ENCODE measurements around the gene ZNF532.

Gene ZNF532

DNA sequence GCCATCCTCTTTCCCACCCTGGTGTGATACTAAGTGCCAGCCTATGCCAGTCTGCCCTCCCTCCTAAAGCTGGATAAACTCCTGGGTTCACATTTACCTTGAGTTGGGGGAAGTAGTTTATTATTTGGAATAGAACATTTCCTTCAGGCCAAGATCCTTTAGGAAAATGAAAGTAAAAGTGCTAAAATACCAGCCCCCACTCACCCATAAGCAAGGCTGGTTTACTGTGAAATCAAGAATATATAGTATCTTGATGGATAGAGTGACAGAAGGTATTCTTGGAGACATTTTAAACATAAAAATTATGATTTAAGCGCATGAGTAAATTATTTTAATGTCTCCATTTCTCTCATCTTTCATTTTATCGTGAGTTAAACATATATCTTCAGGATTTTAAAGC lies 27.1 kb downstream of the ZNF532 start:
- no peak overlapping the region for H2AFZ ChIP-seq (ENCODE audit: low read length)
- no peaks in the 10 kb centered on the region for H3K9me3 ChIP-seq (ENCODE audit: insufficient read depth, low read depth, low read length)
- H3K9ac ChIP-seq (ENCODE audit: low read depth, low read length, poor library complexity, severe bottlenecking): no peak overlapping the region
- H3K27me3 ChIP-seq (ENCODE audit: insufficient read depth, low read length, poor library complexity, severe bottlenecking): peaks cover 7% of the 10 kb centered on the region
- no peaks in the 10 kb centered on the region for H3K9me2 ChIP-seq (replicated peaks; ENCODE audit: low read depth, low read length)
- H3K36me3 ChIP-seq (ENCODE audit: insufficient read depth, low read length): no peaks in the 10 kb centered on the region
- TF ChIP-seq, protein P1, sequence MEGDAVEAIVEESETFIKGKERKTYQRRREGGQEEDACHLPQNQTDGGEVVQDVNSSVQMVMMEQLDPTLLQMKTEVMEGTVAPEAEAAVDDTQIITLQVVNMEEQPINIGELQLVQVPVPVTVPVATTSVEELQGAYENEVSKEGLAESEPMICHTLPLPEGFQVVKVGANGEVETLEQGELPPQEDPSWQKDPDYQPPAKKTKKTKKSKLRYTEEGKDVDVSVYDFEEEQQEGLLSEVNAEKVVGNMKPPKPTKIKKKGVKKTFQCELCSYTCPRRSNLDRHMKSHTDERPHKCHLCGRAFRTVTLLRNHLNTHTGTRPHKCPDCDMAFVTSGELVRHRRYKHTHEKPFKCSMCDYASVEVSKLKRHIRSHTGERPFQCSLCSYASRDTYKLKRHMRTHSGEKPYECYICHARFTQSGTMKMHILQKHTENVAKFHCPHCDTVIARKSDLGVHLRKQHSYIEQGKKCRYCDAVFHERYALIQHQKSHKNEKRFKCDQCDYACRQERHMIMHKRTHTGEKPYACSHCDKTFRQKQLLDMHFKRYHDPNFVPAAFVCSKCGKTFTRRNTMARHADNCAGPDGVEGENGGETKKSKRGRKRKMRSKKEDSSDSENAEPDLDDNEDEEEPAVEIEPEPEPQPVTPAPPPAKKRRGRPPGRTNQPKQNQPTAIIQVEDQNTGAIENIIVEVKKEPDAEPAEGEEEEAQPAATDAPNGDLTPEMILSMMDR (conservative IDR thresholded peaks at IDR 0.05; ENCODE audit: low read length): no peak
- no peak for TF ChIP-seq EZH2phosphoT487 (IDR thresholded peaks at IDR 0.05; ENCODE audit: borderline replicate concordance)
- peaks cover 17% of the 10 kb centered on the region for H3K4me1 ChIP-seq (ENCODE audit: insufficient read depth, low read length, poor library complexity, severe bottlenecking)
- H4K20me1 ChIP-seq (ENCODE audit: insufficient read depth, low read length, poor library complexity, severe bottlenecking): no peaks in the 10 kb centered on the region
- no peak overlapping the region for H3K4me3 ChIP-seq (ENCODE audit: low read length, poor library complexity, severe bottlenecking)
- H3F3A ChIP-seq (ENCODE audit: low read depth): no peaks in the 10 kb centered on the region
- H3K4me2 ChIP-seq (ENCODE audit: low read depth, low read length, poor library complexity, severe bottlenecking): peak overlapping the region; percentile 16
- H3K79me2 ChIP-seq (ENCODE audit: insufficient read depth, low read length): no peaks in the 10 kb centered on the region

DNA sequence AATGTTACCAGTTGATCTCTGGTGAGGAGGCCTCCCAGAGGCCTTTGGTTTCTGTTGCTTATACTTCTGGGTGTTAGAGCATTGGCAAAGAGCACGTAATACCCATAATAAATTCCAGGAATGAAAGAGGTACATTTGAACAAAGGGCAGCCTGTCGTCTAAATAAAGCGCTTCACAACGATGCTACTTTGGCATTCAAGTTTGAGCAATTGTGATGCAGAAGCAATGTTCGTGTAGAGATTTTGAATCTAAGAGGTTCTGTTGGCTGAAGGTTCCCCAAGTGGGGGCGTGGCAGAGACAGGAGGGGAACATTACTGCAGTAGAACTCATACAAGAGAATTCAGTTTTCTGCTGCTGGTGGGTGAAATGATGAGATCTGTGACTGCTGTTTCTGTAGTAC lies 27.8 kb downstream of the ZNF532 start:
- Histone ChIP-seq H4K20me1 (ENCODE audit: insufficient read depth, low read length, poor library complexity, severe bottlenecking) (no peaks in the 10 kb centered on the region), H3K79me2 (ENCODE audit: insufficient read depth, low read length) (no peaks in the 10 kb centered on the region), H3K9me2 (replicated peaks; ENCODE audit: low read depth, low read length) (no peaks in the 10 kb centered on the region), H3K4me2 (ENCODE audit: low read depth, low read length, poor library complexity, severe bottlenecking) (no peak overlapping the region), H3K27me3 (ENCODE audit: insufficient read depth, low read length, poor library complexity, severe bottlenecking) (peaks cover 7% of the 10 kb centered on the region), H3K9me3 (ENCODE audit: insufficient read depth, low read depth, low read length) (no peaks in the 10 kb centered on the region), H3K4me1 (ENCODE audit: insufficient read depth, low read length, poor library complexity, severe bottlenecking) (peaks cover 15% of the 10 kb centered on the region), H3K4me3 (ENCODE audit: low read length, poor library complexity, severe bottlenecking) (no peak overlapping the region), H3F3A (ENCODE audit: low read depth) (no peaks in the 10 kb centered on the region), H3K36me3 (ENCODE audit: insufficient read depth, low read length) (no peaks in the 10 kb centered on the region), H2AFZ (ENCODE audit: low read length) (no peak overlapping the region), H3K9ac (ENCODE audit: low read depth, low read length, poor library complexity, severe bottlenecking) (no peak overlapping the region)
- TF ChIP-seq, protein P1 (conservative IDR thresholded peaks at IDR 0.05; ENCODE audit: low read length): no peak
- no peak for TF ChIP-seq EZH2phosphoT487 (IDR thresholded peaks at IDR 0.05; ENCODE audit: borderline replicate concordance)

DNA sequence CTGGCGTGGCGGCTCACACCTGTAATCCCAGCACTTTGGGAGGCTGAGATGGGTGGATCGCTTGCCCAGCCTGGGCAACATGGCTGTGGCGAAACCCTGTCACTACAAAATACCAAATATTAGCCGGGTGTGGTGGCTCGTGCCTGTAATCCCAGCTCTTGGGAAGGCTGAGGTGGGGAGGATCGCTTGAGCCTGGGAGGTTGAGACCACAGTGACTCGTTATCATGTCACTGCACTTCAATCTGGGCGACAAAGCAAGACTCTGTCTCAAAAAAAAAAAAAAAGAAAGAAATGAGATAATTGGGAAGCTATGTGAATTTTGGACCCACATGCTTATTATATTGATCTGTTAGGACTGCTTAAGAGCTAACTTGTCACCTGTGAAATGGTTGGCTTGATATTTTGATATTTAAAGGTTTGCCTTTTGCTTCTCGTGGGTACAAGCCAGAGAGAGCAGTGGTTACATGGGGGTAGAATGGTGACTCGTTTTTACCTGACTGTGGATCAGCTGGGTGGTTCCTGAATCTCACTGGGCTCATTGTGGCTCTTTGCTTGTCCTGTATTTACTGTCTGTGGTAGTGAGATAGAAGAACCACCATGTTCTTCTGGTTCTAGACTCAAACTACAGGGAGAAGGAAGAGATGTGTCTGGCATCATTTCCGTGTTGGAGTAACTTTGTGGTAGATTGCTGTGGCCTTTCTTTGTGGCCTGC lies 28.9 kb downstream of the ZNF532 start:
- no peak overlapping the region for H3K9ac ChIP-seq (ENCODE audit: low read depth, low read length, poor library complexity, severe bottlenecking)
- no peaks in the 10 kb centered on the region for H4K20me1 ChIP-seq (ENCODE audit: insufficient read depth, low read length, poor library complexity, severe bottlenecking)
- no peak overlapping the region for H3K4me3 ChIP-seq (ENCODE audit: low read length, poor library complexity, severe bottlenecking)
- no peak overlapping the region for H3K4me2 ChIP-seq (ENCODE audit: low read depth, low read length, poor library complexity, severe bottlenecking)
- TF ChIP-seq, protein P1 (conservative IDR thresholded peaks at IDR 0.05; ENCODE audit: low read length): no peak
- TF ChIP-seq EZH2phosphoT487 (IDR thresholded peaks at IDR 0.05; ENCODE audit: borderline replicate concordance): no peak
- no peaks in the 10 kb centered on the region for H3K36me3 ChIP-seq (ENCODE audit: insufficient read depth, low read length)
- peaks cover 7% of the 10 kb centered on the region for H3K27me3 ChIP-seq (ENCODE audit: insufficient read depth, low read length, poor library complexity, severe bottlenecking)
- no peaks in the 10 kb centered on the region for H3K79me2 ChIP-seq (ENCODE audit: insufficient read depth, low read length)
- no peaks in the 10 kb centered on the region for H3F3A ChIP-seq (ENCODE audit: low read depth)
- no peak overlapping the region for H2AFZ ChIP-seq (ENCODE audit: low read length)
- no peaks in the 10 kb centered on the region for H3K9me3 ChIP-seq (ENCODE audit: insufficient read depth, low read depth, low read length)
- peaks cover 10% of the 10 kb centered on the region for H3K4me1 ChIP-seq (ENCODE audit: insufficient read depth, low read length, poor library complexity, severe bottlenecking)
- H3K9me2 ChIP-seq (replicated peaks; ENCODE audit: low read depth, low read length): no peaks in the 10 kb centered on the region
